Measurements from ENCODE around the gene SPDYE2B.
"Not testable (repeated sequence)": the region's sequence is repeated elsewhere in the genome, so short reads cannot be mapped to it uniquely, and the experiment has no call there.

- not testable (repeated sequence) for TF ChIP-seq HMGXB4 (CRISPR knock-in tag; IDR thresholded peaks at IDR 0.05); TP53 (CRISPR knock-in tag; IDR thresholded peaks at IDR 0.05); CTCF (IDR thresholded peaks at IDR 0.05)
Observed at GRCh38 chr7:102673447-102674067, 23.4 kb downstream of the SPDYE2B start.

All from WTC11 (cell line).